HCT116 (cell line): ENCODE data around the gene IL17RA.

ENCODE experiments used
- POLR2A ChIP-seq: IDR thresholded peaks from 2 replicates; pipeline ENCODE4 v1.7.0; 2011; ENCODE audit warnings: borderline replicate concordance; ENCODE audit not compliant: insufficient read depth, insufficient read length; ENCODE audit errors: extremely low read depth
- POLR2AphosphoS5 ChIP-seq: IDR thresholded peaks from 2 replicates; pipeline ENCODE4 v1.6.1; 2011; ENCODE audit warnings: mild to moderate bottlenecking, low read depth, low read length, moderate library complexity
- SIN3A ChIP-seq: IDR thresholded peaks from 2 replicates; pipeline ENCODE4 v1.6.1; 2012; ENCODE audit warnings: low read depth
- TF ChIP-seq, protein P1 (sequence below), 3 experiments: fragments of 200-600 bp in 1 of 3; sonication (generic) in 1 of 3; IDR thresholded peaks in 2 of 3; conservative IDR thresholded peaks in 1 of 3; 2 replicates each; pipeline ENCODE4 v1.5.1; 2012 to 2017; ENCODE audit warnings: low read depth in 2 of 3, low read length in 2 of 3, antibody characterized with exemption in 1 of 3, borderline replicate concordance in 1 of 3, control low read depth in 1 of 3, mild to moderate bottlenecking in 1 of 3, mixed read lengths in 1 of 3, mixed run types in 1 of 3, moderate library complexity in 1 of 3; ENCODE audit not compliant: insufficient read depth in 1 of 3

DNA sequence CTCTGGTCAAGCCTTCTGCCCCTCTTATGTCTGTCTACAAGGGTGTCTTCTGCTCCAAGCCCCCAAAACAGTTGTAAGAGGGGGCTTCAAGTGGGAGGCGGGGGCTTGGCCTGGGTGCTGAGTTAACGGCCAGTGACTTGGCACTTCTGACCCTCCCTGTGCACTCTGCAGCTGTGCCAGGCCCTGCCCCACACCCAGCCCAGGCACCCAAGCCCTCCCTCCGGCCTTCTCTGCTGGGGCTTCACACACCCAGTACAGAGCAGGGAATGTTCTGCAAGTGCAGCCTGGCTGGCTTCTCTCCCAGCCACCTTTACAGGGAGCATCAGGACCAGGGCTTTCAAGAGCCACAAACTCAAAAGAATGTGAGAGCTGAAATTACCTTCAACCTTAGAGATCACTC lies 32.6 kb downstream of the IL17RA start:
- TF ChIP-seq POLR2A (no peak), POLR2AphosphoS5 (no peak), SIN3A (no peak)
- TF ChIP-seq, protein P1, sequence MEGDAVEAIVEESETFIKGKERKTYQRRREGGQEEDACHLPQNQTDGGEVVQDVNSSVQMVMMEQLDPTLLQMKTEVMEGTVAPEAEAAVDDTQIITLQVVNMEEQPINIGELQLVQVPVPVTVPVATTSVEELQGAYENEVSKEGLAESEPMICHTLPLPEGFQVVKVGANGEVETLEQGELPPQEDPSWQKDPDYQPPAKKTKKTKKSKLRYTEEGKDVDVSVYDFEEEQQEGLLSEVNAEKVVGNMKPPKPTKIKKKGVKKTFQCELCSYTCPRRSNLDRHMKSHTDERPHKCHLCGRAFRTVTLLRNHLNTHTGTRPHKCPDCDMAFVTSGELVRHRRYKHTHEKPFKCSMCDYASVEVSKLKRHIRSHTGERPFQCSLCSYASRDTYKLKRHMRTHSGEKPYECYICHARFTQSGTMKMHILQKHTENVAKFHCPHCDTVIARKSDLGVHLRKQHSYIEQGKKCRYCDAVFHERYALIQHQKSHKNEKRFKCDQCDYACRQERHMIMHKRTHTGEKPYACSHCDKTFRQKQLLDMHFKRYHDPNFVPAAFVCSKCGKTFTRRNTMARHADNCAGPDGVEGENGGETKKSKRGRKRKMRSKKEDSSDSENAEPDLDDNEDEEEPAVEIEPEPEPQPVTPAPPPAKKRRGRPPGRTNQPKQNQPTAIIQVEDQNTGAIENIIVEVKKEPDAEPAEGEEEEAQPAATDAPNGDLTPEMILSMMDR (IDR thresholded peaks at IDR 0.05 in 2 of 3, conservative IDR thresholded peaks at IDR 0.05 in 1 of 3; ENCODE audit: borderline replicate concordance in 1 of 3, insufficient read depth in 1 of 3, low read depth in 2 of 3, low read length in 2 of 3), result no peak
